ENCODE data around the gene PLEKHB2. TPM values are rescaled to one million over a fixed set of nuclear protein-coding genes. Genes with fewer than 3 reads are reported as not detected.
A peak's percentile ranks its signal among the peaks of the same experiment; 100 is the strongest.

The PLEKHB2 gene
- total and polyA plus RNA-seq, 2 donors (not counting 1 experiment from before 2014, with no cell fraction given): 16.3 to 39.5 TPM

GRCh38 chr2:131153529-131153928 is 48.4 kb downstream of the PLEKHB2 start:
- DNase-seq (no peak), ATAC-seq (ENCODE audit: low read depth) (no peak)
- Mint-ChIP-seq H3K4me1 (peaks cover 19% of the 10 kb centered on the region), H3K27me3 (no peaks in the 10 kb centered on the region), H3K4me3 (no peak overlapping the region), H3K9me3 (ENCODE audit: insufficient read depth) (no peaks in the 10 kb centered on the region), H3K27ac (no peak overlapping the region)
- no peak for TF ChIP-seq CTCF (IDR thresholded peaks at IDR 0.05)
- no peak for TF ChIP-seq EZH2 (IDR thresholded peaks at IDR 0.05; ENCODE audit: borderline replicate concordance, insufficient read depth, low read depth, low read length, poor library complexity, severe bottlenecking)
- Histone ChIP-seq H4K20me1 (ENCODE audit: control insufficient read depth, insufficient read depth, low read length, poor library complexity, severe bottlenecking) (no peaks in the 10 kb centered on the region), H3K79me2 (ENCODE audit: control insufficient read depth, insufficient read depth, low read length) (no peaks in the 10 kb centered on the region), H3K27ac (ENCODE audit: low read length in 2 of 2) (no peak overlapping the region), H3K4me1 (ENCODE audit: control insufficient read depth in 2 of 2, insufficient read depth in 2 of 2, low read length in 2 of 2) (peaks cover 9 to 15% of the 10 kb centered on the region in 2 donors), H2AFZ (ENCODE audit: insufficient read depth, low read depth, low read length, poor library complexity, severe bottlenecking) (peak overlapping the region; percentile 53), H3K9me3 (ENCODE audit: control extremely low read depth in 1 of 3, control insufficient read depth in 2 of 3, insufficient read depth in 1 of 3, low read length in 2 of 3) (no peaks in the 10 kb centered on the region), H3K9ac (ENCODE audit: low read length) (no peak overlapping the region), H3K27me3 (replicated peaks in 1 of 4; ENCODE audit: control extremely low read depth in 1 of 4, control insufficient read depth in 3 of 4, insufficient read depth in 4 of 4, low read length in 3 of 4) (no peaks in the 10 kb centered on the region), H3K4me2 (replicated peaks; ENCODE audit: low read depth, low read length, poor library complexity, severe bottlenecking) (no peak overlapping the region), H3K4me3 (ENCODE audit: control extremely low read depth in 1 of 5, extremely low read depth in 1 of 5, insufficient read depth in 1 of 5, low read depth in 2 of 5, low read length in 4 of 5) (no peak overlapping the region), H3K36me3 (replicated peaks in 1 of 2; ENCODE audit: control extremely low read depth in 1 of 2, control insufficient read depth in 1 of 2, extremely low read depth in 1 of 2, insufficient read depth in 2 of 2, low read length in 1 of 2) (peaks cover 0 to 16% of the 10 kb centered on the region in 2 experiments)
- intact Hi-C loops (cut with micrococcal nuclease): loop anchor here (10.0 kb wide), 1 partner anchor 991 kb away; no protein-coding TSS in a partner anchor
- ChIA-PET CTCF (interaction anchor here (1.0 to 3.7 kb wide), 8 partner anchors 7 to 648 kb away, joined by 3 to 15 read pairs (median 6); no protein-coding TSS in a partner anchor), POLR2A (no interaction called here)
- 47% methylated on average over 2 of the region's 4 CpGs for WGBS (ENCODE audit: insufficient coverage)

DNA sequence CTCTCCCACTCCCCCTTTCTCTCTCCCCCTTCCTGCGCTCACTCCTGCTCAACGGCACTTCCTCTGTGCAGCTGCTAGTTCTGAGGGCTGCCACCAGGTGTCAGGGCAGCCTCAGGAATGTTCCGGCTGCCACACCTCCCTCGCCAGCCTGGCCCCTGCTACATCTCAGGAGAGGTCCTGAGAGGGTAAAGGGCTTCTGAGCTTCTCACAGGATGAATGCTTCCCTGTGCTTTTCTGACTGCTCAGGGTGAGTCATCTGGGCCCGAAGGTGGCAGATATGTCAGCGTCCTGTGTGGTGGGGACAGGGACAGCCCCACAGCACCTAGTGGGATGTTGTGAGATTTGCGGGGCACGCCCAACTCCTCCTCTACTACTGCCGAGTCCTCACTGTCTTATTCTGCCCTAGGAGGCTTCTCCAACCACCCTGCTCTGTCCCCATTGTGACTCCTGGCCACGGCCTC is 49.0 kb downstream of the PLEKHB2 start:
- WGBS (ENCODE audit: insufficient coverage): 17% methylated on average over 6 of the region's 10 CpGs
- POLR2A ChIA-PET: no interaction called here
- peak overlapping the region; percentile 10 for H3K4me3 Mint-ChIP-seq

More for the DNA sequence above, 49.0 kb downstream of the PLEKHB2 start:
- CTCF ChIA-PET: interaction anchor here (0.7 to 3.7 kb wide), 10 partner anchors 8 to 647 kb away, joined by 3 to 15 read pairs (median 4); no protein-coding TSS in a partner anchor
- Histone ChIP-seq H3K9me3 (ENCODE audit: control extremely low read depth in 1 of 3, control insufficient read depth in 2 of 3, insufficient read depth in 1 of 3, low read length in 2 of 3) (no peaks in the 10 kb centered on the region), H3K27me3 (replicated peaks in 1 of 4; ENCODE audit: control extremely low read depth in 1 of 4, control insufficient read depth in 3 of 4, insufficient read depth in 4 of 4, low read length in 3 of 4) (no peaks in the 10 kb centered on the region), H3K27ac (ENCODE audit: low read length in 2 of 2) (no peak overlapping the region), H4K20me1 (ENCODE audit: control insufficient read depth, insufficient read depth, low read length, poor library complexity, severe bottlenecking) (no peaks in the 10 kb centered on the region), H3K4me1 (ENCODE audit: control insufficient read depth in 2 of 2, insufficient read depth in 2 of 2, low read length in 2 of 2) (peaks cover 9 to 15% of the 10 kb centered on the region in 2 donors), H3K9ac (ENCODE audit: low read length) (no peak overlapping the region), H3K4me3 (ENCODE audit: control extremely low read depth in 1 of 5, extremely low read depth in 1 of 5, insufficient read depth in 1 of 5, low read depth in 2 of 5, low read length in 4 of 5) (no peak overlapping the region), H3K36me3 (replicated peaks in 1 of 2; ENCODE audit: control extremely low read depth in 1 of 2, control insufficient read depth in 1 of 2, extremely low read depth in 1 of 2, insufficient read depth in 2 of 2, low read length in 1 of 2) (peaks cover 0 to 10% of the 10 kb centered on the region in 2 experiments), H3K4me2 (replicated peaks; ENCODE audit: low read depth, low read length, poor library complexity, severe bottlenecking) (peak overlapping the region; percentile 28), H3K79me2 (ENCODE audit: control insufficient read depth, insufficient read depth, low read length) (no peaks in the 10 kb centered on the region), H2AFZ (ENCODE audit: insufficient read depth, low read depth, low read length, poor library complexity, severe bottlenecking) (peak overlapping the region; percentile 53)
- TF ChIP-seq CTCF (IDR thresholded peaks at IDR 0.05) (peak; percentile 76), EZH2 (IDR thresholded peaks at IDR 0.05; ENCODE audit: borderline replicate concordance, insufficient read depth, low read depth, low read length, poor library complexity, severe bottlenecking) (no peak)
- H3K9me3 Mint-ChIP-seq (ENCODE audit: insufficient read depth): no peaks in the 10 kb centered on the region
- DNase-seq (peak; percentile 74), ATAC-seq (ENCODE audit: low read depth) (peak; percentile 91)
- H3K27me3 Mint-ChIP-seq: no peaks in the 10 kb centered on the region
- H3K4me1 Mint-ChIP-seq: peaks cover 19% of the 10 kb centered on the region
- intact Hi-C loops (cut with micrococcal nuclease): loop anchor here (1.0 to 10.0 kb wide), 2 partner anchors 259 to 991 kb away; no protein-coding TSS in a partner anchor
- H3K27ac Mint-ChIP-seq: no peak overlapping the region

Measured in B cell (primary cell).